ENCODE measurements around the gene GPR39.

- no peak for TF ChIP-seq CTCF (IDR thresholded peaks at IDR 0.05)
- no peak for TF ChIP-seq POLR2A (IDR thresholded peaks at IDR 0.05)
These were observed 49.3 kb downstream of the GPR39 start for GRCh38 chr2:132465917-132466316.

Measured in tibial nerve (tissue), 3 donors.